Hindlimb muscle (tissue), 1 donor: ENCODE measurements around the gene TMEM63A. TPM values are rescaled to one million over a fixed set of nuclear protein-coding genes. Genes with fewer than 3 reads are reported as not detected.
"Not testable (repeated sequence)": the region's sequence is repeated elsewhere in the genome, so short reads cannot be mapped to it uniquely, and the experiment has no call there.

Experiments
- DNase-seq: peaks from one replicate; pipeline ENCODE4 v3.0.0-alpha.2; 2013
- polyA plus RNA-seq: library from polyadenylated mRNA; unstranded; fragments of 120-200 nt; gene quantifications from one replicate; pipeline ENCODE4 v1.2.1, GENCODE V29; 2013; ENCODE audit not compliant: insufficient read length

Gene TMEM63A
- polyA plus RNA-seq, 1 donor, result 28.3 TPM

GRCh38 chr1:225818229-225818628, 64.0 kb downstream of the TMEM63A start:
- no peak for DNase-seq

DNA sequence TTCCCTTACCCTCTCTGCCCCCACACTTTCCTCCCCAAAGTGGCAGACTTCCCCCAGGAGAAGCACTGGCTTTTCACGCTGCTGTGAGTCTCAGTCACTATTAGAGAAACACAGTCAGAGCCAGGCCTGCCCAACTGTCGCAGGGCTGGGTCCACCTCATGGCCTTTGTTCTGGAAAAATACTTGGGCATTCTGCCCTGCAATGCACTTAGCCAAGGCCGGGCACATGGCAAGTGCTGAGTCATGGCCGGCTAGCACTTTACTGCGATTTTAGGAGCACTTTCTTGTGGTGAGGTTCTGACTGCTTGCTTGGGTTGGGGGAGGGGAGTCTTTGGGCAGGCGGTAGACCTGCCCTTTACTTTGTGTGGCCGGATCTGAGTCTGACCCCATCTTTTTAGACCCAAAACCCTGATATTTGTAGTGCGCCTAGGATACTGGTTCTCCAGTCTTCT, 64.5 kb downstream of the TMEM63A start:
- no peak for DNase-seq

GRCh38 chr1:225816643-225817538, 65.3 kb downstream of the TMEM63A start:
- peak; percentile 68 for DNase-seq

GRCh38 chr1:225815526-225816178, 66.5 kb downstream of the TMEM63A start:
- DNase-seq, result no peak

DNA sequence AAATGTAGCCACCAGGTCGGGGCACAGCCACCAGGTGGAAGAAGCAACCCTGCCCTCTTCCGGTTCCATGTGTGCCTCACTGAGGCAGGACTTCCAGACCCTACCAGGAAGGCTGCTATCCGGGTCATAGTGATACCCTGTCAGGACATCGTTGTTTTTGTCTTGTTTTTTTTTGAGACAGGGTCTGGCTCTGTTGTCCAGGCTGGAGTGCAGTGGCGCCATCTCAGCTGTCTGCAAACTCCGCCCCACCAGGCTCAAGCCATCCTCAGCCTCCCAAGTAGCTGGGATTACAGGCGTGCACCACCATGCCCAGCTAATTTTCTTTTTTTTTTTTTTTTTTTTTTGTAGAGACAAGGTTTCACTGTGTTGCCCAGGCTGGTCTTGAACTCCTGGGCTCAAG, 67.1 kb downstream of the TMEM63A start:
- not testable (repeated sequence) for DNase-seq

DNA sequence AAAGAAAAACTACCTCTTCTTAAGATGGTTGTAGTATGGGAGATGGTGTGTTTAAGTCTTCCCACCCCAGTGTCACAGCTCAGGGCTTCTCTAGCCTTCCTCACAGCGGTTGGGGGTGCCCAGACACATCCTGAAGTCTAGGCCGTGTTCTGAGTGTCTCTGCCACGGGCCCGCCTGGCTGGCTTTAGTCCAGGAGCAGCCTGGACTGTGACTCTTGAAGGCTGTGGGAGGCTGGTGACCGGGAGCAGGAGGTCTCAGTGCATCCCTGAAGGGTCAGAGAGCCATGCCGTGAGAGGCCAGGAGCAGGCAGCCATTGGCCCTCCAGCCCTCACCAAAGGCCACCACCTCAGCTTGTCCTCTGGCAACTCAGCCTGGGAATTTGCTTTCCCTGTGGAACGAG, 67.8 kb downstream of the TMEM63A start:
- no peak for DNase-seq

DNA sequence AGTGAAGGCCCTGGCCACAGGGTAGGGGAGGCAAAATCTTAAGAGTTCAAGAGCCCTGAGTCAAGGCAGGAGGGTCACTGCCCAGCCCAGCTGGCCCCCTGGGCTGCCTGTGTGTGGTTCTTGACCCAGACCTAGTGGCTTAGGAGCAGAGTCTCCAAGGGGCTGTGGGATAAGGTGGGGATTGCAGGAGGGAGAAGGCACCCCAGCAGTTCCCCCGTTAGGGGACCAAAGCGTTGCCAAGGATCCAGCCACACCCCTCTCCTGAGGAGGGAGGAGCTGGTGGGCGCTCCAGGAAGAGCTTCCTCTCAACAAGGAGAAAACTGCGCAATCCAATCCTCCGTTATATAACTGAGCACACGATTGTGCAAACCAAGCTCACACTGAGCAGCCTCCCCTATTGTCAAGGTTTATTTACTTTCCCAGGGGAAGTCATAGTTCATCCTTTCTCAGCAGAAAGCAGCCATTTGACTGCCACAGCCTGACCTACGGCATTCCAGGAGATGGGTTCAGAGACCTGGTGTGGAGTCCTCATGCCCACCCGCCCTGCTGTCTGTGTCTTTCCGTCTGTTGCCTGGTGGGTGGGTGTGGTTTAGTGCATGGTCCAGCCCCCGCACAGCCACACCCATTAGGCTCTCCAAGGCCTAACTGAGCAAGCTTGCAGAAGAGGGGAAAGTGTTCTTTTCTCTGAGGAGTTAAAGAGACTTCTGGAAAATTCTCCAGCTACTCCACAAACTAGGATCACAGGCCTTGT, 68.8 kb downstream of the TMEM63A start:
- DNase-seq, result no peak

DNA sequence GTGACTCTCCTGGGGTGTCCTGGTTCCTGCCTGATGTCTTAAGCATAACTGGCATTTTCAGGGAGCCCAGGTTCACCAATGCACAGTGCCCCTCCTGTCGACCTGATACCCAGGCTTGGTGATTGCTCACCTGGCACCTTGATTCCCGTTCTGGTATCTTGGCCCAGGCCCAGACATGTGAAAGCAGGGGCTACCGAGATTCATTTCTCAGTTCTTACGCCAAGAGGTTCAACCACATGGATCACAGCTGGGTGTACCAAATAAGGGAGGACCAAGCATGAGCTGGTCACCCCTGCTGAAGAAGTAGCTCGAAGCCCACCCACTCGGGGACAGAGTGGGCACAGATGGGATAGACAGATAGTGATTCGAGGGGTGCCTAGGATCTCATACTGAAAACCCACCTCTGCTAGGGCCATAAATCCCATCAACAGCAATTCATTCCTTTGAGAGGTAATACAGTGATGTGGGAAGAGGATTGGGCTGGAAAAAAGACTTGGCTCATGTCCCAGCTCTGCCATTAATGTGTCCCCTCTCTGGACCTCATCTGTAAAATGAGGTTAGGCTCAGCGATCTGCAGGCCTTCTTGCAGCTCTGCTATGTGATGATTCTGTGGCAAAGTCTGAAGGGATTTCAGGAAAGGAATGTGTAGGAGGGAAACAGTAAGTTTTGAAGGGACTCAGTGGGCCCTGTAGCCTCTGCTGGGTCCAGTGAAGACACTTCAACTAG, 69.5 kb downstream of the TMEM63A start:
- no peak for DNase-seq

DNA sequence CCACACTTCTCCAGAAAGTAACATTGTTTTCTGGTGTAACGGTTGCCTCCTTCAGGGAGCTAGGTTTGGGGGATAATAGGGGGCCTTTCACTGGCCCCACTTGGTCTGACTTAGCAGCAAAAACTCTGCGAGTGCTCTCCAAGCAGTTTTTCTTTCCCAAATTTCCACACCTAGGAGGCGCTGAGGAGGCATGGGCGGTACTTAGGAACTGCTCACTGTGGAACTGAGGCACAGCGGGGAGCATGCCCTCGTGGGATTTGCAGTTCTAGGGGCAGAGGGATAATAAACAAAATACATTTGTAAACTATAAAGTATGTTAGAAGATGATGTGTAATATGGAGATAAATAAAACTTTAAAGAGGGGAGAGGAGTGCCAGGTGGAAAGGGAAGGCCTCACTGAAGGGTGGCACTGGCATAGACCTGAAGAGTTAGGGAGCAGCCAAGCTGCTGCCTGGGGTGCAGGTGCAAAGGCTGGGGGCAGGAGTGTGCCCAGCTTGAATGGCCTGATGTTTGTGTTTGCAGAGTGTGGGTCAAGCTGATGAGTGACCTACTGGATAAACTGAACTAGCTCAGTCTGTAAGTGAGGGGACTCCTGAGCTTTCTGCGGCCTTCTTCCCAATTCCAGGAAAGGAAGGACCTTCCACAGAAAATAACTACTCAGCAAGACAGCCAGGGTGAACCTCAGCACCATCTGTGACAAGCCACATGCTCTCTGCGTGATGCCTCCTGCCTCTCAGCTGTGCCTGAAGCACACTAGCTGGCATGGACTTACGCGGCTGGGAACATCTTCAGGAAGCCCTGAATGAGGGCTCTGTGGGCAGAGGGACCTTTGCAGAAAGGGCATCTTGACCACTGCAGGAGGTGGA, 70.3 kb downstream of the TMEM63A start:
- no peak for DNase-seq

DNA sequence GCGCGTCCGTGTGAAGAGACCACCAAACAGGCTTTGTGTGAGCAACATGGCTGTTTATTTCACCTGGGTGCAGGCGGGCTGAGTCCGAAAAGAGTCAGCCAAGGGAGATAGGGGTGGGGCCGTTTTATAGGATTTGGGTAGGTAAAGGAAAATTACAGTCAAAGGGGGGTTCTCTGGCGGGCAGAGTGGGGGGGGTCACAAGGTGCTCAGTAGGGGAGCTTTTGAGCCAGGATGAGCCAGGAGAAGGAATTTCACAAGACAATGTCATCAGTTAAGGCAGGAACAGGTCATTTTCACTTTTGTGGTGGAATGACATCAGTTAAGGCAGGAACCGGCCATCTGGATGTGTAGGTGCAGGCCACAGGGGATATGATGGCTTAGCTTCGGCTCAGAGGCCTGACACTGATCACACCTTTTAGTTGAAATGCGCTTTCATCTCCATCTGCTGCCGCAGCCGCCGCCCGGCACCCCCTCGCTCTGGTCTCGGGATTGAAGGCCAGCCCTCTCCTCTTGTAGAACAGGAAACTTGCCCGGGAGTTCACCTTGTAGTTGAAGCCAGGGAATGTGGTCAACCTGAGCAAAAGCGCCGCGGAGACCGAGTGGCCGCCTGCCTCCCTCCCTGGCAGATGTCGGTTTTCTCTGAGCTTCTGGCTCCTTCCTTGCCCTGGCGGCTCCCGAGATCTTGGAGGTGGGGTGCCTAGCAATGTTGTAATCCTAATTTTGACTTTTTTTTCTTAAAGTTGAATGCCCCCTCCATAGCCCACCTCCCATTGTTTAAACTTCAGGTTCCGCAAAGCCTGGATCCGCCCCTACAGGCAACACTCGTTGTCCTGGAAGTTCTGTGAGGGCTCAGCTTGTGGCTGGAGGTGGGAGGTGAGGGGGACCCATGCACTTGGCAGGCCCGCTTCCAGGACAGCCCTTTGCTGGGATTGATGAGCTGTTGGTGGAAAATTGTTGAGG, 71.3 kb downstream of the TMEM63A start:
- not testable (repeated sequence) for DNase-seq

- peak; percentile 93 for DNase-seq
Measured at GRCh38 chr1:225809842-225810578, 72.2 kb downstream of the TMEM63A start, which contains the start of gene EPHX1. Gene EPHX1 (plus strand): TSS chr1:225810124. CDS start chr1:225828730, 18,606 bp downstream.

- DNase-seq, result no peak
Measured at GRCh38 chr1:225808136-225808535, 74.0 kb downstream of the TMEM63A start.

GRCh38 chr1:225806736-225807135, 75.4 kb downstream of the TMEM63A start:
- DNase-seq, result not testable (repeated sequence)

GRCh38 chr1:225806249-225806648, 75.9 kb downstream of the TMEM63A start:
- no peak for DNase-seq

DNA sequence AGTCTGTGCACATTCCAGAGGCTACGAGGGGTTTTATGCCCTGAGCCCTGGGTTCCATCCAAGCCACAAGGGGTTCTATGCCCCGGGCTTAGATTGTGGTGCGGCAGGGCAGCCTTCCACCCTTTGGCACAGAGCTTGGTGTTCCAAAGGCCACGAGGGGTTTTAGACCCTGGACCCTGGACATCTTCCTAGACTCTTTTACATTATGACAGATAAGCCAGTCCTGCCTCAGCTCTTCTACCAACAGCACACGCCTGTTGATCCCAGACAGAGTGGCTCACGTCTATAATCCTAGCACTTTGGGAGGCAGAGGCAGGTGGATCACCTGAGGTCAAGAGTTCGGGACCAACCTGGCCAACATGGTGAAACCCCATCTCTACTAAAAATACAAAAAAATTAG, 81.0 kb downstream of the TMEM63A start:
- not testable (repeated sequence) for DNase-seq

DNA sequence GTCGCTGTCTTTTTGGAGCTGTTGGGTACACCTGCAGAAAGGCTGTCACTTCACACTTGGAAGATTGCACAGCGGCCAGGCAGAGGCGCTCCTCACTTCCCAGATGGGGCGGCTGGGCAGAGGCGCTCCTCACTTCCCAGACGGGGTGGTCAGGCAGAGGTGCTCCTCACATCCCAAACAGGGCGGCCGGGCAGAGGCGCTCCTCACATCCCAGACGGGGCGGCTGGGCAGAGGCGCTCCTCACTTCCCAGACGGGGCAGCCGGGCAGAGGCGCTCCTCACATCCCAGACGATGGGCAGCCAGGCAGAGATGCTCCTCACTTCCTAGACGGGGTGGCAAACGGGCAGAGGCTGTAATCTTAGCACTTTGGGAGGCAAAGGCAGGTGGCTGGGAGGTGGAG, 86.1 kb downstream of the TMEM63A start:
- not testable (repeated sequence) for DNase-seq
